Measurements from ENCODE around the gene SLC22A14.

DNA sequence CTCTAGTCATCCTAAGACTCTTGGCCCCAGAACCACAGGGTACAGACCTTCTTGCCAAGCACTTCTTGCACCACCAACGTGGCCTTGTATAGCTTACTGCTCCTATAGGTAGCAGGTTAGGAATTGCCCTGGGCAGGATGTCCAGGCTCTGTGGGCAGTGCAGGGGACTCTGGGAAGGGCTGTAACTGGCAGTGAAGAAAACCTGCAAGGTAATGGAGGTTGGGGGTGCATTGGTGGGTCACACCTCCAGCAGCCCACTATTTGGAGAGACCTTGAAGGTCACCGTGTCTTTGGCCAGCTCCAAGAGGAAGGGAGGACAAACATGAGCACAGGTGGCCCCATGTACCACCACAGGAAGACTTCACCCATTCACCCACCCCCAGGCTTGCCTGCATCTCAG is 43.2 kb downstream of the SLC22A14 start:
- TF ChIP-seq SUZ12 (IDR thresholded peaks at IDR 0.05; ENCODE audit: extremely low read depth, insufficient read depth, insufficient read length) (no peak), YY1 (IDR thresholded peaks at IDR 0.05; ENCODE audit: insufficient read depth, insufficient read length) (no peak), ZNF274 (IDR thresholded peaks at IDR 0.05; ENCODE audit: low read depth, low read length) (no peak)
